Left lobe of liver (tissue), 2 donors: Measurements from ENCODE around the gene AKAP6. TPM values are rescaled to one million over a fixed set of nuclear protein-coding genes. Genes with fewer than 3 reads are reported as not detected.

Experiments
- ATAC-seq: fragments of 200-7000 bp; cut with Tn5 transposase; one replicate; pipeline ENCODE4 v1.9.1; 2020; ENCODE audit warnings: mild to moderate bottlenecking, moderate library complexity
- DNase-seq: peaks from one replicate; pipeline ENCODE4 v3.0.0-alpha.2; 2020; ENCODE audit warnings: low spot score
- total RNA-seq: library from RNA; stranded (reverse); gene quantifications from one replicate; pipeline ENCODE4 v1.2.1, GENCODE V29; 2021
- donor health status: DM: no; HTN: no; CAD: no; lungs with moderate emphysema.
- donor health status: DM: no; HTN: yes; CAD: no.

The AKAP6 gene
- total RNA-seq, 1 donor from 2014 or later, result 7.2 TPM

DNA sequence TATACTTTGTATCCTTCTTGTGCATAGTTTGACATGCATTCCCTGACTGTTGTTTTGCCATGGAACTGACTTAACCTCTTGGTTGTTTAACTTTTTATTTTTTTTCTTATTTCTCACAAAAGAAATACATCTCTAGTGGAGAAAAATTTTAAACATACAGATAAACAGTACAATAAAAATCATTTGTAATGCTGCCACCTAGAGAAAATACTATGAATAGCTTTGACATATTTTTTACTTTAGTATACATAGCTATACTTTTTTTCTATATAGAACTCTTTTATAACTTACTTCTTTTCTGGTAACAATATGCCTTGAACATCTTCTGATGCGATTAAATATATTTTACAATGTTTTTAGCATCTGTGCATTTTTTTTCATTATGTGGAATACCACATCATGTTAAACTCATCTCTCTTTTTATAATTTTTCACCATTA lies 184.5 kb downstream of the AKAP6 start:
- DNase-seq (no peak), ATAC-seq (peak; percentile 32)

DNA sequence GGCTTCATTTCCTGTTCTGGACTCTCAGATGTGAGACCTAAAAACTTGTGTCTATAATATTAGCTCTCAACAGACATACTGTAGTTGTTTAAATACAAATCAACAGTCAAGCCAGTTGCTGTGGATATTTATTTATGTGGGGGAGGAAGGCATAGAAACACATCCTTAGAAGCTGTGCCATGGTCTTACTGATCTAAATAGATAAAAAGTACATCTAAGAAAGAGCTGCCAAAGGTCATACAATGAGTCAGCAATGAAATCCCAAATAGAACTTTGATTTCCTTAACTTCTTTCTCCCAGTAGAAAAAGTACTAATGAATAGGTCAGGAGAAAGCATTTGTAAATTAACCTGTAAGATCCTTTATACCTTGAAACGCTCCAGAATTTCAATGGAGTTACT lies 185.1 kb downstream of the AKAP6 start:
- ATAC-seq, result no peak
- DNase-seq, result no peak

DNA sequence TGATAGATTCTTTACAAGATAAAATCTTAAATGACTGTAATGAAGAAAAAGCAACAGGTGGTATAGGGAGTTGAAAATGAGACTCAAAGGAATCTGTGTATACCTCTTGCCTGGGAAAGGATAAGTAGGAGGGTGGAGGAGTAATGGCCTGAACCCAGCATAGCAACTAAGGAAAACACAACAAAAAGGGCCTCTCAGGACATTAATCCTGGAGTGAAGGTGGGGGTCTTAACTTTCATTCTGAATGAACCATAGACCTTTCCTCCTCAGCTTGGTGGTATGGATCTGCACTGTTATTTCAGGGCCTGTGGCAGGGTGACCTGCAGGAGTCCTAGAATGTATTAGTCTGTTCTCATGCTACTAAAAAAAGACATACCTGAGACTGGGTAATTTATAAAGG lies 185.6 kb downstream of the AKAP6 start:
- DNase-seq (no peak), ATAC-seq (no peak)

- ATAC-seq, result no peak
Measured at GRCh38 chr14:32524609-32525375, 195.7 kb downstream of the AKAP6 start.

DNA sequence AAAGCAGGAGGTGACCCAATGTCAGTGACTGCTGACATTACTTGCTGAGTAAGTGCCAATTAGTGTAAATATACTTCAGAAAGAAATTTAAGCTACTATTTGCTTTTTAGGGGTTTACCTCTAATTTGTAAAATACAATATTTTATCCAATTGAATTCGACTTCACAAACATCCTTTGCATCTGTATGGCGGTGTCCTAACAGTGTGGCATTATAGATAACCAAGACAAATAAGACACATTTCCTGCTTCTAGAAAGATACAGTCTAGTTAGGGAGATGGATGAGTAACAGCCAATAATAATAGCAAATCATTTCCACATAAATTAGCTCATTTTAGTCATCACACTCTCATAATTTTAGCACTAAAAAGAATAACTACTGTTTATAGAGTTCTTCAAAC lies 196.5 kb downstream of the AKAP6 start:
- DNase-seq (no peak), ATAC-seq (no peak)

More at GRCh38 chr14:32524609-32525375, 195.7 kb downstream of the AKAP6 start:
- no peak for DNase-seq

DNA sequence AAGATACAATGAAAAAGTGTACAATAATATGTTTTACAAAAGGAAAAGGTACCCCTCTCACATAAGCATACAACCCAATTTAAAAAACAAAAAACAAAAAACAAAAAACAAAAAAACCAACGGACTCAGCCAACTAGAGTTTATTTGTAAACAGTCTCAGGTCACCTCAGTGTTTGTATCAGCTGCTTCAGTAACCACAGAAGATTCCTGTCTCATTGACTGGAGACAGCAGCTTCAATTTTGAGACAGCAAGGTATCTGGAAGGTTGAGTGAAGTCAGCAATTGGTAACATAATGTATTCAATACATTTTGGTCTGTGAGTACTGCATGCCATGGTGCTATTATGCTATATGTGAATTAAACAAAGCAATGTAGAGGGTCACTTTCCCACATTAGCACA lies 201.7 kb downstream of the AKAP6 start:
- no peak for ATAC-seq
- no peak for DNase-seq

GRCh38 chr14:32531942-32532515 lies 202.9 kb downstream of the AKAP6 start:
- ATAC-seq, result no peak
- DNase-seq, result no peak

DNA sequence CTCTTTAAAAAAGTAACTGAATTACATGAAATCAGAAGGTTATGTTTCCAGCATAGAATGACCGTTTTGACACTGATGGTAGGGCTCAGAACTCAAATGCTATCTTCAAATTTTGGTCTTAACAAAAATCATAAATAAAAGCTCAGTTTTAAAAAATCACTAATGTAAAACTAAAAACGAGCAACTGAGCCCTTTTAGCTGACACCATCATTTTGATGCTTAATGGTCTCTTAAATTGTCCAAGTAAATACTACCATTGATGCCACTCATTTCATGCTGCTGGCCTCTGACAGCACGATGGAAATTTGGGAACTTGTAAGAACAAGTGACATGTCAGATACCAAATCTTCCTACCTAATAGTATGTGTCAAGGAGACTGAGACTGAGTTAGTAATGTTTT lies 205.0 kb downstream of the AKAP6 start:
- no peak for ATAC-seq
- DNase-seq, result no peak

DNA sequence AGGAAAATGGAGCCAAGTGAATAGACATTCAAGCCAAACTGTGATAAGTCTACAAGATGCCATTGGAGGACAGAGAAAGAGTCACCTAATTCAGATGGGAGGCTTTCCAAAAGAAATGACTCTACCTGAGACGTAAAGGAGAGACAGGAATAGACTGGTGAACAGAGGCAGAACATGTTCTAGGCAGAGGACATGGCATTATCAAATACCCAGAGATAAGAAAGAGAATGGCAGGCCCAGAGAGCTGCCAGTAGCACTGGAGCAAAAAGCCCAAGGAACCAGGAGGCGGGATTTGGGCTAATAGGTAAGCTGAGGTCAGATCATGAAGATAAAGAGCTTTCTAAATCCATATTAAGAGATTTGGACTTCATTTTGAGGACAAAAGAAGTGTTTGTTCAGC lies 207.1 kb downstream of the AKAP6 start:
- no peak for DNase-seq

GRCh38 chr14:32537166-32537565 lies 208.1 kb downstream of the AKAP6 start:
- DNase-seq (no peak), ATAC-seq (no peak)

More for the DNA sequence above, 207.1 kb downstream of the AKAP6 start:
- ATAC-seq, result no peak

GRCh38 chr14:32542507-32542906 lies 213.4 kb downstream of the AKAP6 start:
- ATAC-seq, result no peak
- DNase-seq, result no peak

- ATAC-seq (no peak), DNase-seq (no peak)
Measured at GRCh38 chr14:32545095-32545494, 216.0 kb downstream of the AKAP6 start.

DNA sequence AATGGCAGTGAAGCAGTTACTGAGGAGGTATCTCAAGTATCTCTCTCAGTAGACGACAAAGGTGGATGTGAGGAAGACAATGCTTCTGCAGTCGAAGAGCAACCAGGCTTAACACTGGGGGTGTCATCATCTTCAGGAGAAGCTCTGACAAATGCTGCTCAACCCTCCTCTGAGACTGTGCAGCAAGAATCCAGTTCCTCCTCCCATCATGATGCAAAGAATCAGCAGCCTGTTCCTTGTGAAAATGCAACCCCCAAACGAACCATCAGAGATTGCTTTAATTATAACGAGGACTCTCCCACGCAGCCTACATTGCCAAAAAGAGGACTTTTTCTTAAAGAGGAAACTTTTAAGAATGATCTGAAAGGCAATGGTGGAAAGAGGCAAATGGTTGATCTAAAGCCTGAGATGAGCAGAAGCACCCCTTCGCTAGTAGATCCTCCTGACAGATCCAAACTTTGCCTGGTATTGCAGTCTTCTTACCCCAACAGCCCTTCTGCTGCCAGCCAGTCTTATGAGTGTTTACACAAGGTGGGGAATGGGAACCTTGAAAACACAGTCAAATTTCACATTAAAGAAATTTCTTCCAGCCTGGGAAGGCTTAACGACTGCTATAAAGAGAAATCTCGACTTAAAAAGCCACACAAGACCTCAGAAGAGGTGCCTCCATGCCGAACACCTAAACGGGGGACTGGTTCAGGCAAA lies 216.6 kb downstream of the AKAP6 start:
- DNase-seq (no peak), ATAC-seq (no peak)

DNA sequence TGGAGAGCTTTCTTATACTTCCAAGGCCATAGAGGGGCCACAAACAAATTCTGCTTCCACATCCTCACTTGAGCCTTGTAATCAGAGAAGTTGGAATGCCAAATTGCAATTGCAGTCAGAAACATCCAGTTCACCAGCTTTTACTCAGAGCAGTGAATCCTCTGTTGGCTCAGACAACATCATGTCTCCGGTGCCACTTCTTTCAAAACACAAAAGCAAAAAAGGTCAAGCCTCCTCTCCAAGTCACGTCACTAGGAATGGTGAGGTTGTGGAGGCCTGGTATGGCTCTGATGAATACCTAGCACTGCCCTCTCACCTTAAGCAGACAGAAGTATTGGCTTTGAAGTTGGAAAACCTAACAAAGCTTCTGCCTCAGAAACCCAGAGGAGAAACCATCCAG lies 217.1 kb downstream of the AKAP6 start:
- no peak for DNase-seq

DNA sequence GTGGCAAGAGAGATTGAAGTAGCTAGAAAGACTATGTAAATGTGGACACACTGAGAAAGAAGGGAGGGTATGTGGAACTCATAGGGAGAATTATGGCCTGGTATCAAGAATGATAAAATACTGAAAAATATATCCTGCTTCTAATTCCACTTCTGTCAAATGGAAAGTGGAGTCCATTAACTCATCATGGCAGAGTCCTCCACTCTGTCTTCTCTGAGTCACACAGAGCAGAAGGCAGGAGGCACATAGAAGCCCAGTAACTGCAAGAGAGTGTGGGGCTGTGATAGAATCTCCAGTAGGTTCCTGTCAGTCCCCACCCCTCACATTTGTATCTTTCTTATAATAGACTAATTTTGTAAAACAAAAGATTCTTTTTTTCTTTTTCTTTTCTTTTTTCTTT lies 223.7 kb downstream of the AKAP6 start:
- no peak for DNase-seq
- ATAC-seq, result no peak

More for the DNA sequence above, 217.1 kb downstream of the AKAP6 start:
- ATAC-seq, result no peak

DNA sequence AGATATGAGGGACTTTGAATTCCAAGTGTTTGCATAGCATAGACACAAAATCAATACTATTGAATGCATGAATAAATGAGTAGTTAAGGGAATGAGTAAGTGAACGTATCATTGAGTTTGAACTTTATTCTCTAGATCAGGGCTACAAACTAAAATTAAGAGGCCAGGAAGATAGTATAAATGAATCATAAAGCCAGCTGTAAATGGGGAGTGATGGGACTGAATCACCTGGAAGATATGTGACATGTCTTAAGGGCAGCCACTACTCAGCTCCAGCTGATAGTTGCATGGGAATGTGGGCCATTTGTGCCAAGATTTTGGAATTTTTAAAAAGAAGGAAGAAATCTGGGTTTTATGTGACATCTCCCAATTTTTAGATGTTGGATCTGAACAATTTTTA lies 229.9 kb downstream of the AKAP6 start:
- DNase-seq, result no peak
- ATAC-seq, result no peak

DNA sequence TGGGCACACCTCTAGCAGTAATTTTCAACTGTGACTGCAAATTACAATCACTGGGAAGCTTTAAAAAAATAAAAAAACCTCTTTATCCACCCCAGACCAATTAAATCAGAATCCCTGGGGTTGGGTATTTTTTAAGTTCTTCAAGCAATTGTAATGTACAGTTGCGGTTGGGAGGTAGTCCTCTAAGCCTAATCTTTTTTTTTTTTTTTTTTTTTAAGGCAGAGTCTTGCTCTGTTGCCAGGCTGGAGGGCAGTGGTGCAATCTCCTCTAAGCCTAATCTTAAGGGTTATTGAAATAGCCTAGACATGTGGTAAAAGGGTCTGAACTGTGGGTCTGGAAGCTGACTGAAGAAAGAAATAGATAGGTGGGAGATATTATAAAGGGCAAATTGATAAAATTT lies 230.5 kb downstream of the AKAP6 start:
- no peak for DNase-seq
- no peak for ATAC-seq

DNA sequence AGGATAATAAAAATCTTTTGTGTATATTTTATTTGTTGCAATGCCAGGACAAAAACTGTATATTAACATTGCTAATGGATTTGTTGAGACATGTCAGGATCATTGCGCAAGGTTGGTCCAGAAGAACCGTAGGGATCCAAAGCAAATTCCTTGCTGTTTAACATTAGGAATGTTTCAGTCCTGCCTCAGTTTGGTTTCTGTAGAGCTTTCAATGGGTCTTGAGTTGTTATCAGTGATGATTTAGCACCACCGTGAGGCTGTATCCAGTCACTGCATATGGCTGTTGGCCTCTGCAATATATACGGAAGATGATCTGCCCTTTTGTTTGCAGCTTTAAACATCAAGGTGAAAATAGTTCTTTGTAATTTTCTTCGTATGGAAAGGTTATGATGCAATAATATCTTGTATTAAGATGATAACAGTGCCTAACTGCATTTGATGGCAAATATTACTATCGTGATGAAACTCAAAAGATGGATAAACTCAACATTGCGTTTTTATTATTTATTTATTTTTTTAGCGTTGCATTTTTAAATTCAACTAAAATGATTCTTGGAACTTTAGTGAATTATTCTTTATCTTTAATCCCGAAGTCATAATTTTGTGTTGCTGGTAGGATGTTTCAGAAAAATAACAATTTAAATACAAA lies 231.2 kb downstream of the AKAP6 start:
- DNase-seq (peak; percentile 47), ATAC-seq (peak; percentile 98)

GRCh38 chr14:32561520-32561919 lies 232.4 kb downstream of the AKAP6 start:
- ATAC-seq (peak; percentile 19), DNase-seq (no peak)

DNA sequence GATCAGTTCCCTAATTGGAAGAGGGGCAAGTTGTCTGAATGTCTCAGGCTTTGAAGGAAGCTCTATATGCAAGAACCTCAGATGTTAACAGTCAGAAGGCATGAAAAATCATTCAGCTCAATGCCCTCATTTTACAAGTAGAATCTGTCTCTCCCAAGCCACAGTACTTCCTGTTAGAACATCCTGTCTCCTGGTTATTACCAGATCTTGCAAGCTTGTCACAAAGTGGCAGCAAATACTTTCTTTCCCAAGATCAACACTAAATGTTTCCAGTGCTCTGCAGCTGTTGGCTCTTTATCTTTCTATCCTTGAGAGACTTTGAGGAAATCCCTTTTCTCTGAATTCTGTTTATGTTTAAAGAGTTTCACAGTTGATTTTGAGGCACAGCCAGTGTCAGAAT lies 235.5 kb downstream of the AKAP6 start:
- no peak for ATAC-seq
- DNase-seq, result no peak

GRCh38 chr14:32565256-32565655 lies 236.2 kb downstream of the AKAP6 start:
- ATAC-seq (no peak), DNase-seq (no peak)
